ENCODE measurements around the gene MICAL3.

The MICAL3 gene

GRCh38 chr22:17739196-17739975 is 285.0 kb downstream of the MICAL3 start:
- DNase-seq, result no peak

- DNase-seq, result no peak
Measured at GRCh38 chr22:17738386-17739128, 285.8 kb downstream of the MICAL3 start.

All from T1000 (cell line).